Measurements from ENCODE around the gene SGK1.
"Not testable (repeated sequence)": the region's sequence is repeated elsewhere in the genome, so short reads cannot be mapped to it uniquely, and the experiment has no call there.

SGK1 gene

GRCh38 chr6:134261766-134262165 lies 56.1 kb downstream of the SGK1 start:
- Histone ChIP-seq H3K27ac (no peak overlapping the region), H3K4me3 (no peak overlapping the region)

DNA sequence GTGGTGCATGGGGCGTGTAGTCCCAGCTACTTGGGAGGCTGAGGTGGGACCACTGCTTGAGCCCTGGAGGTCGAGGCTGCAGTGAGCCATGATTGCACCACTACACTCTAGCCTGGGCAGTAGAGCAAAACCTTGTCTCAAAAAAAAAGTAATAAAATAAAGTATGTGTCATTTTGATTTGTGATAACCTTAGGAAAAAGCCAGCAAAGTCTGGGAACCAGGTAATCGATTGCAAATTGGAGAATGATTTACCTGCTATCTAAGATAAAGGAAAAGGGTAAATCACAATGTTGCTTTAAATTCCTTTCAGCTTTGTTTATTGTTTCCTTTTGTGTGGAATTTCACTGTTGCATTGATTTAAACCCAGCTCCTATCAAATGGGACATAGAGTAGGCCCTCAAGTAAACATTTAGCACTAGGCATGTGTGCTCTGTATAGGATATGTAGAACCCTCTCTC lies 59.0 kb downstream of the SGK1 start:
- Histone ChIP-seq H3K27ac (no peak overlapping the region), H3K4me3 (no peak overlapping the region)

DNA sequence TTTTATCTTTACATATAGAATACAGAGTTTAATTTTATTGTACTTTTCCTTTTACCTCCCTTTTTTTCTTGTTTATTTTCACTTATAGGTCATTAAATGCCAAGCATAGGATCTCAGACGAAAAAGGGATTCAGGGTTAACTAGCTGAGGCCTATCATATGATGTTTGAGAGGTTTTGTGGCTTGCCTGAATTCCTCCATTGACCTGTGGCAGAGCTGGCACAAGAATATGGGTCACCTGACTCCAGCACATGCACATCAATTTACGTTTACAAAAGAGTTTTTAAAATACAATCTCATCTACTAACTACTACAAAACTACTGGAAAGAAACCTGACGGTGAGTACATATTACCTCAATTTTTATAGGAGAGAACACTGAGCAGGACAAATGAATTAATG lies 60.4 kb downstream of the SGK1 start:
- Histone ChIP-seq H3K4me3 (no peak overlapping the region), H3K27ac (no peak overlapping the region)

DNA sequence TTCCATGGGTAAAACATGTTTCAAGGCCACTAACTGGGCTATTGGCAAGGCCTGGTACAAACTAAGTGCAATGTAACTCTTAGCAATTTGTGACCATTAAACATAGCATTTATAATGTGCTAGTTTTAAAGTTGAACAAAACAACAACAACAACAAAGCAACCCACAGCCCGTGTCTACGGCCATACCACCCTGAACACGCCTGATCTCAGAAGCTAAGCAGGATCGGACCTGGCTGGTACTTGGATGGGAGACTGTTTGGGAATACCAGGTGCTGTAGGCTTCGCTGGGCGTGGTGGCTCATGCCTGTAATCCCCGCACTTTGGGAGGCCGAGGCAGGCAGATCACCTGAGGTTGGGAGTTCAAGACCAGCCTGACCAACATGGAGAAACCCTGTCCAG lies 61.0 kb downstream of the SGK1 start:
- Histone ChIP-seq H3K27ac (no peak overlapping the region), H3K4me3 (no peak overlapping the region)

GRCh38 chr6:134255280-134255679 lies 62.6 kb downstream of the SGK1 start:
- not testable (repeated sequence) for H3K27ac ChIP-seq

GRCh38 chr6:134254118-134254517 lies 63.8 kb downstream of the SGK1 start:
- Histone ChIP-seq H3K4me3 (no peak overlapping the region), H3K27ac (peak overlapping the region in 1 of 21 experiments; percentile 11)

More at GRCh38 chr6:134255280-134255679, 62.6 kb downstream of the SGK1 start:
- H3K4me3 ChIP-seq, result not testable (repeated sequence)

DNA sequence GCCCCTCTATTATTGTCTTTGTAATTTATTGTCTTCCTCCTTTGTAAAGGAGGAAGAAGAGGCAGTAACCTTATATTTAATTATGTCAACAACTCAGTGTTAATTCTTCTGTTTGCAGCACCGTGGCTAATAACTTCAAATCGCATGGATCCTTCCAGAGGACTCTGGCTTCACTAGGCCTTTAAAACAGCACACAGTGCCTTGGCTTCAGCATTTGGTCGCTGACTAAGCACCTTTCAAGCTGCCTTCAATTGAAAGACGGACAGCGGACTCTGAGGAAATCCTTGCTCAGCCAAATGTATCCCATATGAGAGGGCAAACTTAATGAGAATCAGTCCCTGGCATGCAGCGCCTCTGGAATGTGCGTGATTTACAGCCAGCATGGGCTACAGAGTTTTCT lies 64.2 kb downstream of the SGK1 start:
- peak overlapping the region in 8 of 21 experiments; percentile 1 to 55 (median 24) for H3K27ac ChIP-seq

DNA sequence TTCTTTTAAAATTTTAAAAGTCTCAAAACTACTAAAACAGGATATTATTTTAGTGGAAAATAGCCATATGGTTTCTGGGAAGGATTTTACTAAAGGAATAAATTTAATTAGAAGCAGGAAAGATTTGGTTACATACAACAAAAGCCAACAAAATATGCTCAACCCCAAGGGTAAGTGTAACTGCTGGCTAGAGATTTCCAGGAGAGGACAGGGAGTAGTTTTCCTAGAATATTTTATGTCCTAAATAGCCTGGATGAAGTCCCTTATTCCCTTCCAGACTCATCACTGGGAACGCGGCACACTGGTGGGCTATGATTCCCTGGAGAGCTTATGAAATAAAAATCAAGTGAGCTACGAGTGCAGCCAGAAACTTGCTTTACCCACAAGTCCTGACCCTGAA lies 66.6 kb downstream of the SGK1 start:
- no peak overlapping the region for H3K4me3 ChIP-seq
- peak overlapping the region in 3 of 21 experiments; percentile 0 to 35 (median 7) for H3K27ac ChIP-seq

More for the DNA sequence above, 64.2 kb downstream of the SGK1 start:
- H3K4me3 ChIP-seq, result no peak overlapping the region

GRCh38 chr6:134250776-134251175 lies 67.1 kb downstream of the SGK1 start:
- peak overlapping the region in 2 of 21 experiments; percentile 35 to 46 for H3K27ac ChIP-seq
- H3K4me3 ChIP-seq, result no peak overlapping the region

- Histone ChIP-seq H3K4me3 (no peak overlapping the region), H3K27ac (peak overlapping the region in 5 of 21 experiments; percentile 2 to 62 (median 24))
Observed at GRCh38 chr6:134249759-134250602, 67.9 kb downstream of the SGK1 start.

GRCh38 chr6:134249239-134249758 lies 68.6 kb downstream of the SGK1 start:
- H3K27ac ChIP-seq, result peak overlapping the region in 4 of 21 experiments; percentile 2 to 62 (median 18)
- no peak overlapping the region for H3K4me3 ChIP-seq

DNA sequence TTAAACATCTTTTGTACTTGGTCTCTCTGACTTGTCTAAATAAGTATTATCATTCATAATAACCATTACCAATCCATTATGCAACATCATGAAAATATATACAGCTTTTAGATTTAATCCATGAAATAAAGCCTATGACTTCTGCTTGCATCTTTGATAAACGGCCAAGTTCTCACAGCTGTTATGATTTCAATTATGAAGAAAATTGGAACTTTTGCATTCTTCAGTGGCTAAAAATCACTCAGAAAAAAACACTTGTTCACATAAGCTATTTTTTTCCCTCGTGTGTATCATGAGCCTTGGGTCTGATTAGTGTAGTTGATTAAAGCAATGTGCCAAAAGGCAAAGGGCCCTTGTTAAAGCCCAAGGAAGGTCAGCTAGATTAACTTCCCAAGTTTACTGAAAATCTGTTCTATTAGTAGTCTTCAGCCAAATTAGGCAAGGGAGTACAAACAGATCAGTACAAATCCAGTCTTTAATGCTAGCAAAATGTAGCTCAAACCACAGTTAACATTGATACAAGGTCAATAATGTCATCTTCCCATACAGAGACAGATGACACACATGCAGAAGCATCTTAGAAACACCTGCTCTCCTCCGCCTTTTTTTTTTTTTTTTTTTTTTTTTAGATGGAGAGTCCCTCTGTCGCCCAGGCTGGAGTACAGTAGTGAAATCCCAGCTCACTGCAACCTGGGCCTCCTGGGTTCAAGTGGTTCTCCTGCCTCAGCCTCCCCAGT lies 69.9 kb downstream of the SGK1 start:
- Histone ChIP-seq H3K27ac (peak overlapping the region in 12 of 21 experiments; percentile 3 to 68 (median 28)), H3K4me3 (no peak overlapping the region)

GRCh38 chr6:134247231-134247833 lies 70.6 kb downstream of the SGK1 start:
- Histone ChIP-seq H3K27ac (peak overlapping the region in 13 of 21 experiments; percentile 24 to 68 (median 47)), H3K4me3 (no peak overlapping the region)

- Histone ChIP-seq H3K27ac (peak overlapping the region in 15 of 21 experiments; percentile 10 to 75 (median 52)), H3K4me3 (no peak overlapping the region)
Observed at GRCh38 chr6:134245706-134246105, 72.2 kb downstream of the SGK1 start.

- peak overlapping the region in 13 of 21 experiments; percentile 0 to 75 (median 52) for H3K27ac ChIP-seq
- H3K4me3 ChIP-seq, result no peak overlapping the region
Observed at GRCh38 chr6:134245041-134245440, 72.9 kb downstream of the SGK1 start.

DNA sequence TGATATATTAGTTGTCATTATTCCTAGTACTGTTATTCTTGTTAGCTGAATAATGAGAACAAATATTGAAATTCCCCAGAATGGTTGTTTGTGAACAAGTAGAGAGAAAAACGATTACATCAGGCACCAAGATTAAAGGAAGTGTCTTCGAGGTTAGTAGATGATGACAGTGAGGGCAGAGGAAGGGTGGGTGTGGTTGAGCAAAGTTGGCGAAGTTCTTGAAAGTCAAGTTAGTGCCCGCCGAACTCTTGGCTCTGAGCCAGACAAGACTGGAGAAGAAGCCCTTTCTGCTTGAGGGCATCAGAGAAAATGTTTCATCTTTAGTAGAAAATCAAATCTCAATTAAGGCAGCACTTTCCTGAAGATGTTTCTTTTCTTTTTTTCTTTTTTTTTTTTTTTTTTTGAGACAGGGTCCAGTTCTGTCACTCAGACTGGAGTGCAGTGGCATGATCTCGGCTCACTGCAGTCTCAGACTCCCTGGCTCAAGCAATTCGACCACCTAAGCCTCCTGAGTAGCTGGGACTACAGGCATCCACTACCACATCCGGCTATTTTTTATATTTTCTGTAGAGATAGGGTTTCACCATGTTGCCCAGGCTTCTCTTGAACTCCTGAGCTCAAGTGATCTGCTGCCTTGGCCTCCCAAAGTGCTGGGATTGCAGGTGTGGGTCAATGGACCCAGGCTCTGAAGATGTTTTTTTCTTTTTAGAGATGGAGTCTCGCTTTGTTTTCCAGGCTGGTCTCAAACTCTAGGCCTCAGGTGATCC lies 77.1 kb downstream of the SGK1 start:
- peak overlapping the region in 16 of 21 experiments; percentile 2 to 85 (median 56) for H3K27ac ChIP-seq

GRCh38 chr6:134238960-134239795 lies 78.7 kb downstream of the SGK1 start:
- peak overlapping the region in 2 of 21 experiments; percentile 14 to 37 for H3K27ac ChIP-seq

More for the DNA sequence above, 77.1 kb downstream of the SGK1 start:
- H3K4me3 ChIP-seq, result no peak overlapping the region

GRCh38 chr6:134238006-134238405 lies 79.9 kb downstream of the SGK1 start:
- Histone ChIP-seq H3K4me3 (no peak overlapping the region), H3K27ac (no peak overlapping the region)

More at GRCh38 chr6:134238960-134239795, 78.7 kb downstream of the SGK1 start:
- no peak overlapping the region for H3K4me3 ChIP-seq

All from skin epidermis (tissue), 12 donors.